GM19455 (cell line): ENCODE measurements around the gene NTPCR.
"Not testable (repeated sequence)": the region's sequence is repeated elsewhere in the genome, so short reads cannot be mapped to it uniquely, and the experiment has no call there.

ENCODE experiments used
- ATAC-seq: cut with Tn5 transposase; IDR thresholded peaks from one replicate; pipeline ENCODE4 v1.9.1; 2021; ENCODE audit not compliant: unreplicated experiment

NTPCR gene

GRCh38 chr1:232983817-232984567 is 33.6 kb downstream of the NTPCR start:
- no peak for ATAC-seq

GRCh38 chr1:232984577-232985425 is 34.4 kb downstream of the NTPCR start:
- ATAC-seq, result no peak

- no peak for ATAC-seq
Measured at GRCh38 chr1:232985882-232986526, 35.6 kb downstream of the NTPCR start.

GRCh38 chr1:232986527-232986922 is 36.1 kb downstream of the NTPCR start:
- ATAC-seq, result no peak

GRCh38 chr1:232987046-232987773 is 36.8 kb downstream of the NTPCR start:
- ATAC-seq, result no peak

GRCh38 chr1:232987774-232988140 is 37.3 kb downstream of the NTPCR start:
- no peak for ATAC-seq

GRCh38 chr1:232988572-232989040 is 38.2 kb downstream of the NTPCR start:
- no peak for ATAC-seq

- ATAC-seq, result no peak
Measured at GRCh38 chr1:232990176-232991128, 40.0 kb downstream of the NTPCR start.

GRCh38 chr1:232991238-232991637 is 40.8 kb downstream of the NTPCR start:
- no peak for ATAC-seq

- ATAC-seq, result no peak
Measured at GRCh38 chr1:232992227-232992626, 41.8 kb downstream of the NTPCR start.

GRCh38 chr1:232993555-232993954 is 43.1 kb downstream of the NTPCR start:
- ATAC-seq, result no peak

- no peak for ATAC-seq
Measured at GRCh38 chr1:232995189-232995588, 44.8 kb downstream of the NTPCR start.

GRCh38 chr1:232996143-232996542 is 45.7 kb downstream of the NTPCR start:
- no peak for ATAC-seq

GRCh38 chr1:232998138-232998537 is 47.7 kb downstream of the NTPCR start:
- no peak for ATAC-seq

GRCh38 chr1:232998646-232999045 is 48.2 kb downstream of the NTPCR start:
- ATAC-seq, result no peak

GRCh38 chr1:232999956-233000625 is 49.7 kb downstream of the NTPCR start:
- no peak for ATAC-seq

- ATAC-seq, result not testable (repeated sequence)
Measured at GRCh38 chr1:233003638-233004037, 53.2 kb downstream of the NTPCR start.

GRCh38 chr1:233004451-233004850 is 54.0 kb downstream of the NTPCR start:
- ATAC-seq, result no peak

GRCh38 chr1:233005156-233005555 is 54.7 kb downstream of the NTPCR start:
- no peak for ATAC-seq
